Measurements from ENCODE around the gene INSR. TPM values are rescaled to one million over a fixed set of nuclear protein-coding genes. Genes with fewer than 3 reads are reported as not detected.

Gene INSR
- total RNA-seq, 1 experiment from 2014 or later: 7.6 TPM

DNA sequence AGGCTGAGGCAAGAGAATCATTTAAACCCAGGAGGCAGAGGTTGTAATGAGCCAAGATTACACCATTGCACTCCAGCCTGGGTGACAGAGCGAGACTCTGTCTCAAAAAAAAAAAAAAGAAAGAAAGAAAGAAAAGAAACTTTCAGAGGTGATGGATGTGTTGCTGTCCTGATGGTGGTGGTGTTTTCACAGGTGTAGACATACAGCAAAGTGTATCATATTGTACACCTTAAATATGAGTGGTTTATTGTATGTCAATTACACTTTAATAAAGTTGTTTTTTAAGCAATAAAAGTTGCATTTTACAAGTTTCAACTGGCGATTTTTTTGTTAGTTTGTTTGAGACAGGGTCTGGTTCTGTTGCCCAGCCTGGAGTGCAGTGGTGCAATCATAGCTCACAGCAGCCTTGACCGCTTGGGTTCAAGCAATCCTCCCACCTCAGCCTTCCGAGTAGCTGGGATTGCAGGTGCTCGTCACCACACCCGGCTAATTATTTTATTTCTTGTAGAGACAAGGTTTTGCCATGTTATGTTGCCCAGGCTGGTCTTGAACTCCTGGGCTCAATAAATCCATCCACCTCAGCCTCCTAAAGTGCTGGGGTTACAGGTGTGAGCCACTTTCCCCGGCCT lies 13.5 kb upstream of the INSR start:
- no peak for DNase-seq
- Histone ChIP-seq H3K27me3 (peaks cover 8% of the 10 kb centered on the region), H3K4me3 (no peak overlapping the region), H3K36me3 (no peaks in the 10 kb centered on the region), H3K9me3 (no peaks in the 10 kb centered on the region)

DNA sequence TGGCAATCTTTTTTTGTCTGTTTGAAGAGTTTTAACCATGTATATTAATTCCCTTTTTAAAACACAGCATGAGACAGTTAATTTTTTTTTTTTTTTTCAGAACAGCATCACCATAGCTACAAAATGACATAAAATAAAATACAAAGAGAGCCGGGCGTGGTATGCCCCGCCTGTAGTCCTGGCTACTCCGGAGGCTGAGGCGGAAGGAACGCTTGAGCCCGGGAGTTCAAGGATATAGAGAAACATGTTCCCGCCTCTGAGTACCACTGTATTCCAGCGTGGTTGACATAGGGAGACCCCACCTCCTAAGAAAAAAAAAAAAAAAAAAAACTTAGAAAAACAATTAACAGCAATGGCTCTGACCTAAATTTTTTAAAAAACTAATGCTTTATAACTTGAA lies 10.0 kb upstream of the INSR start:
- Histone ChIP-seq H3K27me3 (peaks cover 29% of the 10 kb centered on the region), H3K9me3 (no peaks in the 10 kb centered on the region), H3K36me3 (no peaks in the 10 kb centered on the region), H3K4me3 (no peak overlapping the region)
- no peak for DNase-seq

DNA sequence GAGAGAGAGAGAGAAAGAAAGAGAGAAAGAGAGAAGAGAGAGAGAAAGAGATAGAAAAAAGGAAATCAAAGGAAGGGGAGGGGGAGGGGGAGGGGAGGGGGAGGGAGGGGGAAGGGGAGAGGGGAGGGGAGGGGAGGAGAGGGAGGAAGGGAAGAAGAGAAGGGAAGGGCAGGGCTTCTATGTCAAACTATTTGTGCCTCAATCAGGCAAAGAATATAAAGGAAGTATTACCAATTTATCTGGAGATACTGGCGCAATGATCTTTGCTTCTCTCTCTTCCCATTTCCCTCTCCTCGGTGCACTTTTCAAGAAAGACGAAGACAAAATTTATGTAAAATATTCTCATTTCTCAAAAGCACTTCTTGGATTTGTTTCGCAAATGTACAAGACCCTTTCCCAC lies 9.3 kb upstream of the INSR start:
- Histone ChIP-seq H3K9me3 (no peaks in the 10 kb centered on the region), H3K27me3 (peaks cover 36% of the 10 kb centered on the region), H3K36me3 (no peaks in the 10 kb centered on the region), H3K4me3 (no peak overlapping the region)
- DNase-seq: no peak

DNA sequence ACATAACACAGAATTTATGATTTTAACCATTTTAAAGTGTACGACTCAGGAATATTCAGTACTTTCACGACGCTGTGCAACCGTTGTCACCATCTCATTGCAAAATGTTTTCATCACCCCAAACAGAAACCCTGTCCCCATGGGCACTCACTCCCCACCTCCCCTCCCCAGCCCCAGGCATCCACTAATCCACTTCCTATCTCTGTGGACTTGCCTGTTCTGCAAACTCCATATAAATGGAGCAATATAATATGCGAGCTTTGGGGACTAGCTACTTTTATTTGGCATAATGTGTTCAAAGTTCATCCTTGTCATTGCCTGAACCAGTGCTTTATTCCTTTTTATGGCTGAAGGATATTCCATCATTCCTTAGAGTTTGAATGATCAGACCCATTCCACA lies 7.3 kb upstream of the INSR start:
- Histone ChIP-seq H3K27me3 (peaks cover 41% of the 10 kb centered on the region), H3K9me3 (no peaks in the 10 kb centered on the region), H3K4me3 (no peak overlapping the region), H3K36me3 (no peaks in the 10 kb centered on the region)
- DNase-seq: no peak

DNA sequence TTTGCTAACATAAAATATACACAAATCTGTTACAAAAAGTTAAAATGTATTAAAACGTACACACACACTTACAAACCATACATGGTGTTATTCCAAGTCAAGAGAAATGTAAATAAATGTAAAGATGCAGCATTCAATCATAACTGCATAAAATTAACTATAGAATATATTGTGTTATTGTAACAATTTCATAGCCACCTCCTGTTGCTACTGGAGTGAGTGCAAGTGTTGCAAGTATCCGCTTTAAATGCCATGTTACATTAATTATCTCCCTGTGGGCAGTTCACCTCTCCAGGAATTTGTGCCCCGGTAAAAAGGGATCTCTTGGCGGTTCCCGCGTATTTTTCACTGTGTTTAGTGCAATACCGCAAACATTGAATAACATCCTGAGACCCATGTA lies 3.5 kb upstream of the INSR start:
- Histone ChIP-seq H3K27me3 (peaks cover 33% of the 10 kb centered on the region), H3K36me3 (no peaks in the 10 kb centered on the region), H3K9me3 (no peaks in the 10 kb centered on the region), H3K4me3 (no peak overlapping the region)
- DNase-seq: no peak

DNA sequence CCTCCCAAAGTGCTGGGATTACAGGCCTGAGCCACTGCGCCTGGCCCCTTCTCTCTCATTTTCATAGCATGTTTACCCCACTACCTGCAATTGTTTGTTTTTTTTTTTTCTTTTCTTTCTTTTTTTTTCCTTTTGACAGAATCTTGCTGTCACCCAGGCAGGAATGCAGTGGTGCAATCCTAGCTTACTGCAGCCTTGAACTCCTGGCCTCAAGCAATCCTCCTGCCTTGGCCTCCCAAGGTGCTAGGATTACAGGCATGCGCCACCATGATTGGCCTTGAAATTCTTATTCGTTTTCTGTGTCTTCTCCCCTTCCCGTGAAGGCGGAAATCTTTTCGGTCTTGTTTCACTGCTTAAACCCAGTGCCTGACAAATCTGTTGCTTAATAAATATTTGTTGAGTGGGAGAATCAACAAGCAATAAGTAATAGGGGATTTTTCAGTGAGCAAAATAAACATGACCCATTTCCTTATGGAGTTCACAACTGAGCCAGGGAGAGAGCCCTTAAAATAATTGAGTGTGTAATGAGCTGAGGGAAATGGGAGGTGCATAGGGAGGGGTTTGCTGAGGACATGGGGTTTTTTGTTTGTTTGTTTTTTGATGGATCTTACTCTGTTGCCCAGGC lies 1.8 kb upstream of the INSR start:
- Histone ChIP-seq H3K36me3 (no peaks in the 10 kb centered on the region), H3K4me3 (no peak overlapping the region), H3K27me3 (peaks cover 21% of the 10 kb centered on the region; the same call in 1 of the 2 replicates)

DNA sequence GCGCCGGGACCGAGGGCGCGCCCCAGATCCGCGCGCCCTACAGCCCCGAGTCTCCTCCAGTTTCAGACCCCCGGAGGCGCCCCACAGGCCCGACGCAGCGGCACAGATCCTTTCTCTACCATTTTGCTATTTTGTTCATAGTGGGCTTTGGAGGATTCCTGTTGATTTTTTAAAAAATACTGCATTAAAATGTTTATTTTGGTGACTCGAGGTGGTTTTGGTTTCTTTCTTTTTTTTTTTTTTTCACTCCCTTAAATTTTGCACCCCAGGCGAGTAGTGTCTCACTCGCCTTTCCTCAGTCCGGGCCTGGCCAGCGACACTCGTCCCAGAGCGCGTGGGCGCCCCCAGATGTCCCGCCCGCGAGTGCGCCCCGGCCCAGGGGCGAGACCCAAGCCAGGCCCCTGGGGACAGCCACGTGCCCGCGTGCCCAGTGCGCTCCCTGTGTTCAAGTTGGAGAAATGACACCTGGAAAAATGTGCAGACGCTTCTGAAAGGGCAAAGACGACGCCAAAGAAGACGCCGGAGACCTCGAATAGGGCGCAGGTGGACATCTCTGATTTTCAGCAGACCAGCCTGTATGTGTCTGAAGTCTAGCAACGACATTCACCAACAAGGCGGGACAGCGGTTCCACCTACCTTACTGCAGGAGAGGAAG lies 471 bp upstream of the INSR start:
- peaks cover 13% of the 10 kb centered on the region; the same call in 1 of the 2 replicates for H3K27me3 ChIP-seq
- H3K36me3 ChIP-seq: no peaks in the 10 kb centered on the region
- H3K9me3 ChIP-seq: no peaks in the 10 kb centered on the region
- H3K4me3 ChIP-seq: peak overlapping the region; percentile 64
- peak; percentile 65 for DNase-seq

More for the DNA sequence above, 1.8 kb upstream of the INSR start:
- H3K9me3 ChIP-seq: no peaks in the 10 kb centered on the region
- DNase-seq: no peak

DNA sequence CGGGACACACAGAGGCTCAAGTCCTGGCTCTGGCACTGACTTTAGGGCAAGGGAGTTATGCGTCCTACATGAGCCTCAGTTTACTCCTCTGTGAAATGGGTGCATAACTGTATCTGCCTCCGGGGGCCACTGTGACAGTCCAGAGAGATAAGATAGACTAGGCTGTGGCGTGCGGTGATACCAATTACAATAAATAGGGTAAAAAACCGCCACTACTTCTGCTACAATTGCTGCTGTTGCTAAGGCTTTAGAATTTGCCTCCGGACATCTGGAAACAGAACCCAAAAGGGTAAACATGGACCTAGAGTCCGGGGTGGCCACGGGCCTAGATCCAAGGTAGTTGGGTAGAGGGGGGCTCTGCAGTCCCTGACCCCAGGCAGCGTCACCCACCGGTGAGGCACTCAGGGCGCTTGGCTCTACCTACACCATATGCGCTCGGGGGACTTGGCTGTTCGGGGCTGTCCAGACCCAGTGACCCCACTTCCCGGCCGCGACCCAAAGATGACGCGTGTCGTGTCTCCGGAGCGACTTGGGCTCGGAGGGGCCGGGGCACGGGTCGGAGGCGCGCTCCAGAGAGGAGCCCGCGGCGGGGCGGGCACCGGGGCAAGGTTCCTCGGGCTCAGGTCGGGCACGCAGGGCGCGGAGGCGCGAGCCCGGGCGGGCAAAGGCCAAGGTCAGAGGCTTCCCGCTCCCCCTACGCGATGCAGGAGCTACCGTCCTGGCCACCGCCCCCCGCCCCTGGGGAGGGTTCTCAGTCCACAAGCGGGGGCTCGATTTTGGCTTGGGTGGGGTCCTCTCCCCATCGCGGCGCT lies 1.1 kb downstream of the INSR start:
- H3K27me3 ChIP-seq: peaks cover 3% of the 10 kb centered on the region; the same call in 1 of the 2 replicates
- H3K36me3 ChIP-seq: no peaks in the 10 kb centered on the region
- DNase-seq: peak; percentile 48
- no peaks in the 10 kb centered on the region for H3K9me3 ChIP-seq
- peak overlapping the region; percentile 64 for H3K4me3 ChIP-seq

DNA sequence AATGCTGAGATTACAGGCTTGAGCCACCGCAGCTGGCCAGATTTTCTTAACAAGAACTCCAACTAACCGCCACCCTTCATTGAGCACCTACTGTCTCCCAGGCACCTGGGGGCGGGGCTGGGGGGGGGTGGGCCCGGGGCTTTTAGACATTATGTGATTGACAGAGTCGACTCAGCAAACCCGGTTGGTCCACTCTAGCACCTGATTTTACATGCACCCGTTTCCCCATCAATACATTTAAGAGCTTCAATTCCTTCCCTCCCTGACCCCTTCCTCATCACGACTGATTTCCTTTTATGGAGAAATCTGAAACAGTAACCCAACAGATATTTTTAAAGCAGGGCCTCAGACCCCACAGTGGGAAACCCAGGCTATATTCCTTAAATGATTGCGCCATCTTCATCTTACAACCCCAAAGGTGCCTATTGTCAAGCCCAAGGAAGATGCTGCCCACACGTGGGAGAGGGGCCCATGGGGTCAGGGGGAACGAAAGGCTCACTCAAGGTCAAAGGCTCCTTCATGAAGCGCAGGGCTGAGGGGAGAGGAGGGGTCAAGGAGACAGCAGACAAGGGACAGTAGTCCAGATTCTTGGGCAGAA lies 1.8 kb downstream of the INSR start:
- Histone ChIP-seq H3K4me3 (peak overlapping the region; percentile 64), H3K27me3 (no peaks in the 10 kb centered on the region), H3K36me3 (no peaks in the 10 kb centered on the region), H3K9me3 (no peaks in the 10 kb centered on the region)
- DNase-seq: no peak

DNA sequence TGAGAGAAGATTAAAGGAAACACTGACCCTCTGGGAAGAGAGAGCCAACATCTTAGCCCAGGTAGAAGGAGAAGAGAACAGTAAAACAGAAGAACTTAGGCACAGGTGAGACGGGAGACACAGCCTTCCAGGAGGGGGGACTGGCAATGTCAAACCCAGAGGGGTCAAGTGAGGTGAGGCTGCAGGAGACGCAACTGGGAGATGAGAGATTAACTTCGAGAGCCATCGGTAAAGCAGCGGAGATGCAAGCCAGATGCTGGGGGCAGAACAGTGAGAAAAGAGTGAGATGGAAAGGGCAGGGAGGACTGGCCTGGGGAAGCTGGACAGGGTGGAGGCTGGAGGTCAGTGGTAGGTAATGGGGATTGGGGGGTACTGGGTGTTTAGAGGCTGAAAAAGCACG lies 5.2 kb downstream of the INSR start:
- Histone ChIP-seq H3K4me3 (no peak overlapping the region), H3K27me3 (no peaks in the 10 kb centered on the region), H3K9me3 (no peaks in the 10 kb centered on the region), H3K36me3 (no peaks in the 10 kb centered on the region)
- DNase-seq: no peak

DNA sequence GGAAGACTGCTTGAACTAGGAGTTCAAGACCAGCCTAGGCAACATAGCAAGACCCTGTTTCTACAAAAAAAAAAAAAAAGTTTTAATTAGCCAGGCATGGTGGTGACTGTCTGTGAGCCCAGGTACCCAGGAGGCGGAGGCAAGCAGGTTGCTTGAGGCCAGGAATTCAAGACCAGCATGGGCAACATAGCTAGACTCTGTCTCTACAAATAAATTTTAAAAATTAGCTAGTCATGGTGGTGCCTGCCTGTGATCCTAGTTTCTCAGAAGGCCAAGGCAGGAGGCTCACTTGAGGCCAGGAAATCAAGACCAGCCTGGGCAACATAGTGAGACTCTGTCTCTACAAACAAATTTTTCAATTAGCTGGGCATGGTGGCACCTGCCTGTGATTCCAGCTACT lies 6.1 kb downstream of the INSR start:
- Histone ChIP-seq H3K9me3 (no peaks in the 10 kb centered on the region), H3K27me3 (no peaks in the 10 kb centered on the region), H3K4me3 (no peak overlapping the region), H3K36me3 (no peaks in the 10 kb centered on the region)
- DNase-seq: no peak

DNA sequence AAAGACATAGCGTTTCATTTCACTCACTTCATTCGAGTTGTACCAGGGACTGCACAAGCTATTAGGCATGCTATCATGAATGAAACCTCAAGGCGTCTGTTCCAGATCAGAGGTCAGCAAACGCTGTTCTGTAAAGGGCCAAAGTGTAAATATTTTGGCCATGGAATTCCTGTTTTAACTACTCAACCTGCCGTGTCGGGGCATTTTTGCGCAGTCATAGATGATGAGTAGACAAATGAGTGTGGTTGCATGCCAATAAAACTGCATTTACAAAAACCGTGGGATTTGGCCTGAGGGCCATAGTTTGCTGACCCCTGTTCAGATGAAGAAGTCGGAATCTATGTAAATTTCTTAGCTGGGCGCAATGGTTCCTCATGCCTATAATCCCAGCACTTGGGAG lies 6.5 kb downstream of the INSR start:
- Histone ChIP-seq H3K4me3 (no peak overlapping the region), H3K36me3 (no peaks in the 10 kb centered on the region), H3K9me3 (no peaks in the 10 kb centered on the region), H3K27me3 (no peaks in the 10 kb centered on the region)
- no peak for DNase-seq

DNA sequence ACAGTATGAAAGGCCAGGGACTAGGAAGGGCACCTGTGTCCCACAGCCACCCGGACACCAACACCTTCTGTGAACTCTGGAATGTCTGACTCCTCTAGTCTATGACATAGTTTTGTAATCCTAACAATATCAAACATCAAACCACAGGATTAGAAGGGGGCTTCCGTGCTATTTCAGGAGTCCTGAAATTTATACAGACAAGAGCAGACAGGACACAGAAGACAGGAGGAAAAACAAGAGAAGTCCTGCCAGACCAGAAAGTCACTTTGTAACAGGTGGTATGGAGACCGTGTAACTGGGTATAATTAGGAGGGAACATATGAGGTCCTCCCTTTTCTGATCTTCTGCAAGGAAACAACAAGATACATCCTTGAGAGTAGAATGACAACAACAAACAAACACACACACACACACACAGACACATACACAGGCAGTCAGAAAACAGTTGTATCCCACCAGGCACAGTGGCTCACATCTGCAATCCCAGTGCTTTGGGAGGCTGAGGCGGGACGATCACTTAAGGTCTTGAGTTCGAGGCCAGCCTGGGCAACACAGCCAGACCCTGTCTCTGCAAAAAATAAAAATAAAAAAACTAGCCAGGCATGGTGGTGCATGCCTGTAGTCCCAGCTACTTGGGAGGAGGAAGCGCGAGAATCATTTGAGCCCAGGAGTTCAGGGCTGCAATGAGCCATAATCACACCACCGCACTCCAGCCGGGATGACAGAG lies 13.1 kb downstream of the INSR start:
- DNase-seq: no peak
- H3K27me3 ChIP-seq: no peaks in the 10 kb centered on the region
- H3K36me3 ChIP-seq: no peaks in the 10 kb centered on the region
- no peaks in the 10 kb centered on the region for H3K9me3 ChIP-seq
- no peak overlapping the region for H3K4me3 ChIP-seq

DNA sequence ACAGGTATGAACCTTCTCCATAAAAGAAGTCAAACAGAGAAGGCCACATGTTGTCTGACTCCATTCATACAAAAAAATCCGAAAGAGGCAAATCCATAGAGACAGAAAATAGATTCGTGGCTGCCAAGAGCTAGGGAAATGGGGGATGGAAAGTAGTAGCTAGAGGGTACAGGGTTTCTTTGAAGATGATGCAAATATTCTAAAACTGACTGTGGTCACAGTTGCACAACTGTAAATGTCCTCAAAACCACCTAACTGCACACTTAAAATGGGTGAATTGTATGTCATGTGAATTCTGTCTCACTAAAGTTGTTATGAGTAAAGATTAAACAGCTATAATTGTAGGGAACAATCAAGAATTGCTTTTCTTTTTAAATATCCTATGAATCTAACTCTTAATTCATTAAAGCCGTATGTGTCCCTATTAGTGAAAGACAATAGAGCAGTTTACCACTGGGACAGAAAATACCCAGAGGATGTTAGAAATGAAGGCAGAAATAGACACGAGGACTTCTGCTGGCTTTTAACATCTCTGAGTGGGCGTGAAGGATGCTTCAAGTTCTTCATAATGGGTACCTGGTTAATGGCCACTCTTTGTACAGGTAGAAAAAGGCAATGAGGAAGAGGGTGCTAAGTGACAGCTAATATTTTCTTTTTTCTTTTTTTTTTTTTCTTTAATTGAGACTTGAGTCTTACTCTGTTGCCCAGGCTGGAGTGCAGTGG lies 21.2 kb downstream of the INSR start:
- Histone ChIP-seq H3K9me3 (no peaks in the 10 kb centered on the region), H3K4me3 (no peak overlapping the region), H3K27me3 (no peaks in the 10 kb centered on the region), H3K36me3 (no peaks in the 10 kb centered on the region)
- DNase-seq: no peak

DNA sequence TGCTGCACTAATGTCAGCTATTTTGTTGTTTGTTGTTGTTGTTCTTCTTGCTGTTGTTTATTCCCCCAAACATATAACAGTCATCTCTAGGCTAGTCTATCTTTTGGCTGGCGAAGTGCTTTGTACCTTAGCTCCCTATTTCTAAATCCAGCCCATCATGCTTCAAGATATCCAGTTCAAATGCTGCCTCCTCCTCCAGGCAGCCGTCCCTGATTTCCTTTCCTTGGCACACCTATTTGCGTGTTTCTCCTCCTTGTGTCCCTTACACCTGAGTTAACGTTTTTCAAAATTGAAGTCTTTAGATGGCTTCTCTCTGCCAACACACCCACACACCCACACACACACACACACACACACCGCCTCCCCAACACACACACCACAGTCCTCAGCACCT lies 25.5 kb downstream of the INSR start:
- Histone ChIP-seq H3K36me3 (peaks cover 6% of the 10 kb centered on the region; the same call in 1 of the 2 replicates), H3K9me3 (no peaks in the 10 kb centered on the region), H3K4me3 (no peak overlapping the region), H3K27me3 (no peaks in the 10 kb centered on the region)
- no peak for DNase-seq
